Inferior parietal cortex (tissue), 1 donor: ENCODE data around the gene KLHL29.

Experiments
- DNase-seq: peaks from one replicate; pipeline ENCODE4 v3.0.0-alpha.2; 2016; ENCODE audit errors: extremely low spot score

The KLHL29 gene

DNA sequence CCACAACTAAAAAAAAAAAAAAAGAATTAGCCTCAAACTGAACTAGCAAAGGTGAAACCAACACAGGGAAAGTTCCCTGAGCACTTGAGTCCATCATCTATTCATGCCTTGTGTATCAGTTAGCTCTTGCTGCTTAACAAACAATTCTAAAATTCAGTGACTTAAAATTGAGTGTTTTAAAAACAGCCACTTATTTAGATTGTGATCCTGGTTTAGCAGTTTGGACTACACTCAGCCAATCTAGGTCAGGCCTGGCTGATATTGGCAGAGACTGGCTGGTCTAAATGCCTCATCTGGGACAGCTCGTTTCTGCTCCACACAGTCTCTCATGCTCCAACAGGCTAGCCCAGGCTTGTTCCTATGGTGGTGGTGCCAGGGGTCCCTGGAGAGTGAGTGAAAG is 294.1 kb downstream of the KLHL29 start:
- no peak for DNase-seq

DNA sequence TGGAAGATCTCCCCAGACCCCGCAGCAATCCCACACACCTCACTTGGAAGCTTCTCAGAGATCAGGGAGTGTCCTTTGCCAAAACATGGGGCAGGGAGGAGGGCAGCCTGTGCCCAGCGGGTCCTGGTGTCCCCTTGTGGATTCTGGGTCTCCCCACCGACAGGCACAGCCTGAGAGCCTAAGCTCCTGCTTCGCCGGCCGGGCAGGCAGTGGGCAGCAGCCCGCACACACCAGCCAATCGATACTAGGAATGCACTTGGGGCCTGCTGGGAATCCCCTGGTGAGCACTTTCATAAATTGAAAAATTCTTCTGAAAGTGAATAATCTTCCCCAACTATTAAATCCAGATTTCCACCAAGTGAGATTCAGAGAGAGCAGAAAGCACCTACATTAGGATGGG is 296.0 kb downstream of the KLHL29 start:
- no peak for DNase-seq

DNA sequence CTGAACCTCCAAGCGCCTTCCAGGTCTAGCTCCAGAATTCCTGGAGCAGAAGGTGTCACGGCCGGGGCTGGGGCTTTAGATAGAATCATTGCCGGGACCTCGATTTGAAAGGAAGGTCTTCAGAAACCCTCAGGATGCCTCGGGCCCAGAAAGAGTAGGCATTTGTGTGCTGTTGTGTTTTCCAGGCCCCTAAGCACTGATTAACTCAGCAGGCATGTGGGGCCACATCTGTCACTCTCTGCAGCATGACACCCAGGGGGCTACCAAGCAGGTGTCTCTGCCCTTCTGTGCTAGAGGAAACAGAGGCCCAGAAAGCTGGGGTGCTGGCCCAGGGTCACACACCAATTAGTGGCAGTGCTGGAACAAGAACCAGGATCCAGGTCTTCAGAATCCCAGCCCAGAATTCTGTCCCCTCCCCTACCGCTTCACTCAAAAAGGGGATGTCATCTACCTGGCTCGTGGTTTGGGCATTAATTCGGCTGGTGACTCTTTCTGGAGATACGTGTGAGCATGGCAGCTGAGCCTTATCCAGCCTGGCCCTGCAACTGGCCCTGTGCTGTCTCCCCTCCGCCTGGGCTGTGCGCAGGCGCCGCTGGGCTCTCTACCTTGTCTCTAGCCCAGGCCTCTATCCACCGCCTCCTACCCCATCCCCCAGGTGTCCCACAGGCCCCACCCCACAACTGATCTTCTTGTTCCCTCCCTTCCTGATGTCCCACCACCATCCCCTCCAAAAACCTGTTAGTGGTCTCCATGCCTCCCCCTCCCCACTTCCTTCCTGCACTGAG is 296.6 kb downstream of the KLHL29 start:
- DNase-seq: no peak

DNA sequence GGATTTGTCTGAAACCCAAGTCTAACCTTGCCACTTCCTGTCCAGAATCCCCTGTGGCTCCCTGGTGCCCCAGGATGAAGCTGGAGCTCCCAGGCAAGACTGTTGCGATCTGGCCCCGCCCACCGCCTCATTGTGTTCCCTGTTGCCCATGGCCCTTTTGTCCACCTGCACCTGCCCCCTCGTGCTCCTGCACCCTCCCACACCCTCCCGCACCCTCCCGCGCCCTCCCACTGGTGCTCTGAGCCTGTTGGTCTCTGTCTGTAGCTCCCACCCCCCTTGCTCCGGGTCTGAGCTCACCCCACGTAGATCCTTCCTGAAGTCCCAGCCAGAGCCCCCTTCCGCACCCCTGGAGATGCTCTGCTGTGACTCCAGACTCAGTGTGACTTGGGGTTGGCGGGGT is 297.5 kb downstream of the KLHL29 start:
- DNase-seq: no peak

DNA sequence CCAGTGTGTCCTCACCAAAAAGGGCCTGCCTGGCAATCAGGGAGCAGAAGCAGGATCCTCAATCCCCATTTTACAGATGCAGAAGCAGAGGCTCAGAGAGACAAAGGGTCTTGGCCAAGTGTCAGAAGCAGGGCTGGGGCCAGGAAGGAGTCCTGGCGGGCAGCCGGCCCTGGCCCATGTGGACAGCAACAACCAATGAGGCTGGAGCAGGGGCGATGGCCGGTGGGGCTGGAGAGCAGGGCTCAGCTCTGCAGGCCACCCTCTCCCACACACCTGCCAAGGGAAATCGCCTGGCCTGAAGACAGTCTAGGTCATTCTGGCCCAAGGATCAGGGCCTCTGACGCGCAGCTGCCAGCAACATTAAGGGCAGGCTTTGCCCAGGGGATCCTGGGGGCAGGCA is 298.0 kb downstream of the KLHL29 start:
- DNase-seq: no peak

DNA sequence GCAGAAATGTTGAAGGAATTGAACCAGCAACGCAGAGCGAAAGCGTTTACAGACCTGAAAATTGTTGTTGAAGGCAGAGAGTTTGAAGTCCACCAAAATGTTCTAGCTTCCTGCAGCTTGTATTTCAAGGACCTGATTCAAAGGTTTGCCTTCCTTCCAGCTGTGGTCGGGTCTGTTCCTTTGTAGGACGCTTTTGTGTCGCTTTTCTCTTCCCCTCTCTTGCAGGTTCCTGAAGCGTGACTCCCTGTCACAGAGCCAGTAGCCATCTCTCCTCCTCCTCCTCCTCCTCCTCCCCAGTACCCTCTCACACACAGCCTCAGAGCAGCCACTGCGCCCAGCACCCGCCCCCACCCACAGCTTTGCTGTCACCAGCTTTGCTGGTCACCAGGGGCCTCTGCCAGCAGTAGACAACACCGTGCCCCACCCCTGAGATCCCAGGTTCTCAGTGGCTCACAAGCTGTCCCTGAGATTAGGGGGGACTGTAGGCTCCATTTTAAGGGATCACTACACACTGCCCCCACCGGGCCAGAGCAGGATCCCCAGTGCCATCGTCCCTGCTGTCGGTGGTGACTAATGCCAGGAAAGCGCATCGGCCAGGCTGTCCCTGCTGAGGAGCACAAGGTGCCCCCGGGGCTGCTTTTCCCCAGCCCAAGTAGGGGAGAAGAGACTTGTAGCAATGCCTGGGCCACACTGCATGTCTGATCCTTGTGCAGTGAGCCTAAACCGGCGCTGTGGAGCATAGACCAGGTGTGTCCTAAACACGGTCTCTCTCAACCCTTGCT is 299.6 kb downstream of the KLHL29 start:
- DNase-seq: no peak

DNA sequence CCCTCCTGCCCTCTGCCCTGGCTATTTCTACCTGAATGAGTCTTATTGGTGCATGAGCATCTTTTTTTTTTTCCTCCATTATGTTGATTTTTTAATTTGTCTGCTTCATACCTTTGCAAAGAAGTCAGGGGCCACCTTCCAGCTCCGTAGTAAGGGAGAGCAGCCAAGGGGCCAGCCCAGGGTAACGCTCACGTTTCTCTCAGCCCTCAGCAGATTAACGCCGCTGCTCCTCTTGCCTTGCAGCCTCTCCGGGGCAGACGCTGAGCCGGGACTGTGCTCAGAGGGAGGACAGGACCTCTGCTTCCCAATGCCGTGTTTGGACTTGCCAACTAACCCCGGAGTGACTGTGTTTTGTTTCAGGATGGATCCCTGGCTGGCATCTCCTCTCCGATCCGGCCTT is 300.2 kb downstream of the KLHL29 start:
- DNase-seq: no peak

DNA sequence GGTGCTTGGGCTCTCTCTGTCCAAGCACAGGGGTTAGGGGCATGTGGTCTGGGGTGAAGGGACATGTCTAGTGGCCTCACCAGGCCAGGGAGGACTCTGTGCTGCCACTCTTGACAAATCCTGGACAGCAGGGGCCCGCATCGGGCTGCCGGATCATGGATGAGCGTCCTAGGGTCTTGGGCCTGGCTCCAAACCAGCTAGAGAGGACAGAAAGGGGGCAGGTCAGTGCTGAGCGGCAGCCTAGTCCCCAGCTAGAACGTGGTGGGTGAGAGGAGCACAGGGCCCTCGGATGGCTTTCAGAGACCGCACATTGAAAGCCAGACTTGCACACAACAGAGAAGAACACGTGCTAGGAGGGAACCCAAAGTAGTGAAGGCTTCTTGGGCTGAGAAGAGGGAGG is 300.7 kb downstream of the KLHL29 start:
- DNase-seq: no peak

DNA sequence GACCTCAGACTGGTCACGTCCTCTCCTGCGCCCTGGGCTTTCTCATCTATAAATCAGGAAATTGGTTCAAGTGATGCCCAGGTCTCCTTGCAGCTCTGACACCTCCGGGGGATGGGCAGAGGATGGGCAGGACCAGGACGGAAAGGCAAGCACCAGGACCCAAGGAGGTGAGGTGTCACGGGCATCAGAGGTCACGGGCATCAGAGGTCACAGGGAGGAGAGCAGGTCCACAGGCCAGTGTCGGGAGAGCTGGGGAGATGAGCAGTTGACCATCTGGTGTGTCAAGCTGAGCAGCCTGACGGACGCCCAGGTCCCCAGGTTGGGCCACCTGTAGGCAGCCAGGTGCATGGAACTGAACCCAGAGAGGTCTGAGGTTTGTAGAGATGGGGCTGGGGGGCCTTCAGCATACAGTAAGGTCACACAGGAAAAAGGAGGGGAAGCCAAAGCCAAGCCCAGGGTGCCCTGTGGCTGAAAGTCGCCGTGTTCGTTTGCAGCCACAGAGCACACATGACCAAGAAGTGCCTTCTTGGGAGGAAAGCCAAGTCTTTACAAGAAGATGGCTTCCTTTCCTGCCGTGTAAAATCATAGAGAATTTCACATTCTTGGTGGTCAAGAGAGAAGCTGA is 301.5 kb downstream of the KLHL29 start:
- no peak for DNase-seq

DNA sequence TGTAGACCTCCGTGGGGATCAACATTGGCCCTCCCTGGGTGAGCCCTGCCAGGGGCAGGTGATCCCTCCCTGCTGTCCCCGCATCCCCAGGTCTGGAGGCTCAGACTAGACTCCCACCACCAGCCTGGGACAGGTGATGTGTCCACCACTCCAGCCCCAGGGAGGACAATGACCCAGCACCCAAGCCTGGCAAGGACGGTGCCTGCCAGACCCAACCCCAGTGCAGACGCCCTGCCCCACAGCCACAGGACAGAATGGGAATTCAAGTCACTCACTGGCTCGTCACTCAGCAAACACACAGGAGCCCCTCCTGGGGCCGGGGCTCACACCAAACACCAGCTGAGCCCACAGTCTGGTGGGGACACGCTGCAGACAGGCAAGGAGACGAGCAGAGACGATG is 302.2 kb downstream of the KLHL29 start:
- DNase-seq: no peak

DNA sequence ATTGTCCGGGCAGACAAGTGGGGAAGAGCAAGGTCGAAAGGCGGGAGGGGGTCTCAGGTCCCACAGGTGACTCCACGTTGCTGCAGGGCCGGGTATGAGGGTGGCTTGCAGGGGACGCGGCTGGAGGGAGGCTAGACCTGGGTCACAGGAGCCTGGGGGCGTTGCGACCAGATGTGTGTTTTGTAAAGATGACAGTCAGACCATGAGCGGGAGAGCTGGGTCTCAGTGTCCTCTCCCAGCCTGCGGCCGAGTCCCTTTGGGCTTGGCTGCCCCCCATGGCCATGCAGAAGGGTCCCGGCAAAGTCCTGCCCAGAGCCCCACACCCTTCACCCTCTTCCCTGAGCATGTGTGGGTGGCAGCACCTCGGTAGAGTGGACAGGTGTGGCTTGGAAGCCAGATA is 302.7 kb downstream of the KLHL29 start:
- DNase-seq: no peak

DNA sequence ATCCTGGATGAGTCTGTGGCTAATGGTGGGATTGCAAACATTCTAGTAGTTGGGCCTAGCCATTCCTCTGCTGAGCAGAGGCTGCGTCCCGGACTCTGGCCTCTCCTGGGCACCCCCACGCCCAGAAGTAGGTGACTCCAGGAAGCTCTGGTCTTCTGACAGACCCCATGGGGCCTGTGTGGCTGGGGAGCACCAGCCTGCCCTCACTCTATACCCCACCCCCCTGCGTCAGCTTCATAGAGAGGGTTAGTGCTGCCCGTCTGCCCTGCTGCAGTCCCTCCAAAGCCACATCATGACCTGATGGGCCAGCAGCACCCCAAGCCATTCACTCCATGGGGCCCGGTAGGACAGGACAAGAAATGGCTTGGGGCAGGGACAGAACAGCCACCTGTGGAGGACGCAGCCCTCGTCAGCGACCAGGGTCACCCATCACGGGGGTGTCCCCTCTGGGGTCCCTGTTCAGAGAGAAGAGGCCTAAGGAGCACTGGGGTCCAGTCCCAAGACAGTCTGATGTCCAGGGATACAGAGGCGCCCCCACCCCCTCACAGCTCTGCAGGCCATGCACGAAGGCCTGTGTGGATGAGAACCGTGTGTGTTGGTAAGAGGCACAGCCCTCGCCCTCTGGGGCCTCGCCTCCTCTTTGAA is 303.6 kb downstream of the KLHL29 start:
- DNase-seq: no peak

DNA sequence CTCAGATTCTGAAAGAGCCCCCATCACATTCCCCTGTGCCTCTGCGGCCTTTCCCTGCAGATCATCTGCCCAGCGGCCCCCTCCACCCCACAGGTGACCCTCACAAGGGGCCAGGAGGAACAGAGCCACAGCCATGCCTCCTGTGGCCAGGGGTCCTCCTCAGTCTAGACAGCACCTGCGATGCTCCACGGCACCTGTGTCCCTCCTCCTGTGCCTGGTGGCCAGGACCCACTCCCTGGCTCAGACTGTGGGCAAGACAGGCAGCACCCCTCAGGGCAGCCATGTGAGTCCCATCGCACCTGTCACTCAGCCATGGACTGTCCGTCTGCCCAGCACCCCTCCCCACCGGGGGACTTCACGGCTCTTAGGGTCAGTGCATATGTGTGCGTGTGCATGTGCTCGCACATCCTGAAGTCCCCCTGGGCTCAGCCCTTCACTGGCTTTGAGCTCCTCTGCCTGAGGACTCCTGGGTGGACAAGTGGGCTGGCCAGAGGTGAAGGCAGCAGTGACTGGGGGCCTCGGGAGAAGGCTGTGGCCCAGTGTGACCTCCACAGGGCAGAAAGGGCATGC is 304.2 kb downstream of the KLHL29 start:
- DNase-seq: no peak

DNA sequence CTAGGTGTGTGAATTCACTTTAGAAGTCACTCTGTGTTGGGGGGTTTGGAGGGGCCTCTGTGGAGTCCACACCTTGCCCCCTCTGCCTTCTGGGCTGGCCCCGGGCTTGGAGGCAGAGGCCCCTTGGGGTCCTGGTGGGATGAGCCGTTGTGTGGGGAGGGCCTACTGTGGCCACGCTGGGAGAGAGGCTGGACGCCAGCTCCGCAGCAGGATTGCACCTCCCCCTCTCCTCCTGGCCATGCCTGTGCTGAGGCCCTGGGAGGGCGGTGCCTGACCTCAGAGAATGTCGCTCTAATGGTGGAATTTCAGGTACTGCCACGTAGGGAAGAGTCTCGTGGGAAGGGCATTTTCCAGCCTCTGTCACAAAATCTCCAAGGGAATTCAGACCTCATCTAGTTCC is 304.9 kb downstream of the KLHL29 start:
- no peak for DNase-seq

DNA sequence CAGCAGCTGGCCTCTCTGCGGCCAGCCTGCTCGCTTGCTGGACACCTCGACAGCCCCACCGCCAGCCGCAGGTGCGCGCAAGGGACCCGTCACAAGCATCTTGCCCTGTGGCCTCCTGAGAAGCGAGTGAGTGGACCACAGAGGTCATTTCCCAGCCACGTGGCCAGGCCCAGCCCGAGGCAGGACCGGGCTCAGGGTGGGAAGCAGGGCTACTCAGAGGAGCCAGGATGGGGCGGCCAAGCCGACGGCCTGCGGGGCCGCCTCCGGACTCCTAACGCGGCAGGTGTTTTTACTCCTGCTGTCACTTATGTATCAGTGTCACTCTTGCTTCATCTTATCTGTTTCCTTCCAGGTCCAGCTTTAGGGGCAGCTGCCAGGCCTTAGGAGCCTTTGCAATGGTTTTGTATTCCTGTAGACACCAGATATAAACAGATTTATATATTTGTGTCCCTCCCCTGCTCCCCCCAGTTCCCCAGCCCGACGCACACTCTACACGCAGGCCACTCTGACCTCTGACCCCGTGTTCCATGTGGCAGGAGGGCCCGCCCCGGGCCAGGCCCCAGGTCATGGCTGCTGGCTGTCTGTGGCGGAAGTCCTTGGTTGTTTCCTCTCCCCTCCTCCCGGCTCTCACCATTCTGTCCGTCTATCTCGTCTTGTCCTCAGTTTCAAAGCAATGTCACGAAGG is 305.6 kb downstream of the KLHL29 start:
- no peak for DNase-seq

DNA sequence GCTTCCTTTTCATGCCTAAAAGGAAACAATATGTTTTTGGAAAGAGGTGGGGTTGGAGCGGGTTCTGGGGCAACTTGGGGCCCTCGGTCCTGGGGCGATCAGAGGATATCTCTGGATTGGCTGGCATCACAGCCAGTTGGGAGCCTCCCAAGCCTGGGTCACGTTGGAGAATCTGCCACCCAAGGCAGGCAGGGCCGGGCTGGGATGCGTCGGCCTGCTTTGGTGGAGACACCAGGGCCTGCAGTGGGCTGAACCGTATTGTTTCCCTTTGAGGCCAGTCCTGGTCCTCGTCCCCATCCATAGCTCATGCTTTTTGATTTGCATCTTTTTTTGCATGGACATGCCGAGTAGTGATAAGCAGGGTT is 306.1 kb downstream of the KLHL29 start:
- DNase-seq: no peak

DNA sequence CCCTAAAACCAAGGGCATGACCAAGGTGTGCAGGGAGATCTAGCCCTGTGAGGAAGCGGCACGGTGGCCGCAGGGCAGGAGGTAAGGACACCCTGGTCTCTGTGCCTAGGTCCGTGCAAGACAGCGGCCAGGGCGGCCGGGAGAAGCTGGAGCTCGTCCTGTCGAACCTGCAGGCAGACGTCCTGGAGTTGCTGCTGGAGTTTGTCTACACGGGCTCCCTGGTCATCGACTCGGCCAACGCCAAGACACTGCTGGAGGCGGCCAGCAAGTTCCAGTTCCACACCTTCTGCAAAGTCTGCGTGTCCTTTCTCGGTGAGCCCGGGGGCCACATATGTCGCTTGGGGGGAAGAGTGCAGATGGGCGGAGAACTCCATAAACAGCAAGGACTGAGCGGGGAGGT is 306.6 kb downstream of the KLHL29 start:
- DNase-seq: no peak

DNA sequence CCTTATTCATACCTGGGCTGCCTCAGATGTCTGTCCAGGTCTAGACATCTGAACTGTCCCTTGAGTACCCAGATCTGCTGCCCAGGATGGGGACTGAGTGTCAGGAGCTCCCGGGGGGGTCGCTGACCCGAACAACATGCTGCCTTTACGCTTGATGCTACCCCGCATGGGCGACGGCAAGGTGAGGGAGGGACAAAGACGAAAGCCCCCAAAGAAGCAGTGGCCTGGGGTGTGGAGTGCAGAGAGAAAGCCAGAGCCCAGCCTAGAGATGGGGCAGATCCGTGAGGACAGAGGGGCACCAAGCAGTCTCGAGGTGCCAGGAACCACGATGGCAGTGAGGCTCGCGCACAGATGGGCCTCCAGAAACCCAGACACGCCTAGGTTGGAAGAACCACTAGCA is 307.3 kb downstream of the KLHL29 start:
- DNase-seq: no peak

DNA sequence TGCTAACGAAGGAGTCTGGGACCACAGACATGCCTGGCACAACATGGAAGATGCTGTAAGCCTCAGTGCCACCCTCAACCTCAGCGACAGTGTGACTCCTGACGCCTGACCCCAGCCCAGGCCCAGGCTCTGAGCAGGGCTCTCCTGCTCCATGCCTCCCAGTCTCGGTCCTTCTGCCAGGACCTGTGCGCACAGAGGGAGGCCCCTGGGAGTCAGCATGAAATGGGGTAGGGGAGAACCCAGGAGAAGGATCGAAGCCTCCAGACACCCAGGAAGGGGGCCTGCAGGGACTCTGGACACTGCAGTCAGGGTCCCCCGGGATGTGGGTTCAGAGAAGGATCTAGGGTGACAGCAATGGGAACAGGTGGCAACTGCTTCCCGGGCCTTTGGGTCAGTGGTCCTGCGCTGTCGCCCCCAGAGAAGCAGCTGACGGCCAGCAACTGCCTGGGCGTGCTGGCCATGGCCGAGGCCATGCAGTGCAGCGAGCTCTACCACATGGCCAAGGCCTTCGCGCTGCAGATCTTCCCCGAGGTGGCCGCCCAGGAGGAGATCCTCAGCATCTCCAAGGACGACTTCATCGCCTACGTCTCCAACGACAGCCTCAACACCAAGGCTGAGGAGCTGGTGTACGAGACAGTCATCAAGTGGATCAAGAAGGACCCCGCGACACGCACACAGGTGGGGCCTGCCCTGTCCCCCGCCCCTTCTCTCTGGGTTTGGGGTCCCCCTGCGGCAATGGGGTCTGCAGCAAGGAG is 308.0 kb downstream of the KLHL29 start:
- no peak for DNase-seq

DNA sequence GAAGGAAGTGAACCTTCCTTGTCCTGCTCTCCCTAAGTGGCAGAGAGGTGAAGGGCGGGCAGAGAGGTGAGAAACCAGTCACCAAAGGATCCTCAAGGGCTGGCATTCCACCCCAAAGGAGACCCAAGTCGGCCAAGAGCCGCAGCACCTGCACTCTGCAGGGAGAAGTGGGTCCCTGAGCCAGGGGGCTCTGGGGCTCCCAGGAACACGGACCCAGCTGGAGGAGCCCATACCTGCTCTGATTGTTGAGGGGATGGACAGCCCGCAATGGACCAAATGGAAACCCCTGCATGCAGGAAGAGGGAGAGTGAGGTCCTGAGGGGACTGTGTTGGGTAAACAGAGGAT is 308.6 kb downstream of the KLHL29 start:
- DNase-seq: no peak
